DMS153 (cell line): ENCODE measurements around the gene CDH8.
"Not testable (repeated sequence)": the region's sequence is repeated elsewhere in the genome, so short reads cannot be mapped to it uniquely, and the experiment has no call there.

Experiments used
- DNase-seq: peaks from one replicate; lab custom pipeline; 2025; lab: John Stamatoyannopoulos, UW

Gene CDH8

DNA sequence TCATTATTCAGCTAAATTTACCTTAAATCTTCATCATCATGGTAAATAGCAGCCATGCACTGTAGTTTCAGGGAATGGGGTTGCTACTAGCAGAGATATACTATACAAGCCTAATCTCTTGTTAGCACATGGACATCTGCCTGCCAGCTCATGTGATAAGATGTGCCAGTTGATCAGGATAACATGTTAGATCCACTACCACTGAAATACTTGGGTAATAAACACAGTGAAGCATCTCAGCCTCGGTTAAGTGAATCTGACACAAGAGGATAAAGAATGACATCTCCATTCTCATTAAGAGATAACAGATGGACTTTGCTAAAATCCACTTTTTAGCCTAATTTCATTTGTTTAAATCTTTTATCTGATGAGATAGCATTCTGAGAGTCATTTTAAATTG lies 256.1 kb downstream of the CDH8 start:
- DNase-seq, result no peak

GRCh38 chr16:61770301-61770700 lies 265.9 kb downstream of the CDH8 start:
- DNase-seq, result no peak

DNA sequence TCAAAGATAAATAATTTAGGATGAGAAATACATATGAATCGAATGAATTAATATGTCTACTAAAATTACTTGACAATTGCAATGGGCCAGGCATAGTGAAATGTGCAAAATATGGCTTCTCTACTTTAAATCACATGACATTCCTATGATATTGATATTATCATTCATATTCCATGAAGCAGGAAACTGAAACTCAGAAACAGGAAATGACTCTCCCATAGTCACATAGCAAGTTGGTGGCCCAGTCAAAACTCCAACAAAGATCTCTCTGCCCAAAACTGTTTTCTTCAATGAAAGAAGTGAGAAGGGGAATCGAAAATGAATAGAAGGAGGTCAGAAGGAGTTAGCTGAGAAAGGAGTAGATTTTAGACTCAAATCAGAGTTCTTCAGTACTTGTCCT lies 272.2 kb downstream of the CDH8 start:
- no peak for DNase-seq

DNA sequence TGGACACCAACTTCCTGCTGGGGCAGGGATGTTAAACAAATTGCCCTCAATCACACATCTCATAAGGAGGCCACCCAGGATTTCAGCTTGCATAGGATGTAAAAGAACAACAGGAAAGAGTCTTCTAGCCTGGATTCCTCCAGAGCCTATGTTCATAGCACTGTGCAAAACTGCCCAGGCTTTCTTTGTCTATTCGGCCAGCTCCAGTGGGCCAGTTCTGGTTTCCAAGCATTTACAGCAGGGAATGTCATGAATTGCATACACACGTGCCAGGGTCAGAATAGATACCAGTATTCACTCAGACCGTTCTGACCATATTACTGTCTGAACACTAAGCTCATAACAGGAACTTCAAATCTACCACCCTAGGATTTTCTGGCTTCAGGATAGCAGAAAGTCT lies 273.2 kb downstream of the CDH8 start:
- no peak for DNase-seq

- DNase-seq, result no peak
These were observed 305.2 kb downstream of the CDH8 start for GRCh38 chr16:61730997-61731396.

GRCh38 chr16:61726701-61727100 lies 309.5 kb downstream of the CDH8 start:
- no peak for DNase-seq

DNA sequence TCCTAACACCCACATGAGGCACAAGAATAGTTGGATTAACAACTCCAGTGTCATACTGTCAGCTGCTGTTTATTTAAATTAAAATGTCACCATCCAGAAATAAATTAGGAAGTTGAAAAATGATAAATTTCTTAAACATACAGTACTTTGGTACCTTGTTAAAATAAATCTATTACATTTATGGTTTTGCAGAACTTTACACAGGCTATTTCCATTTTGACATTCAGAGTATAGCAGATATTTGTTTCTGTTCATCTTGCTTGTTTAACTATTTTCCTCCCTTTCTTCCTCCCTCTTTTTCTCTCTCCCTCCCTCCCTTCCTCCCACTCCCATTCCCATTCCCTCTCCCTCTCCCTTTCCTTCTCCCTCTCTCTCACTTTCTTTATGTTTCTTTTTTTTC lies 310.1 kb downstream of the CDH8 start:
- DNase-seq, result no peak

DNA sequence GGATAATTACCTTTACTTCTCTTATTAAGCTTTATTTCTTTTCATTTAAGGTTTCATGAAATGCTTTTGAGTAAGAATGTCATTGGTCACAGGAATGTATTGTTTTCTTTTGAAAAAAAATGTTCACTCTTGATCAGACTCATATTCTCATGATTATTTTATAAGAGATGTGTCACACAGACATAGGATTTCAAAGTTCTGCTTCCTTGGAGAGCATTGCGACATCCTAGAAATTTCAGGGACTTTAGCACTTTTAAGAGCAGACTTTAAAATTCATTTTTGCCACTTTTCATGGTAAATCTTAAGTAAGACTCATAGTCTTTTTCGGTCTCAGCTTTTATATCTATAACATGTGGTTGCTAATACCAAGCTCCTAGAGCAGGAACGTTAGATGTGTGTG lies 314.7 kb downstream of the CDH8 start:
- DNase-seq, result no peak

- DNase-seq, result no peak
These were observed 320.8 kb downstream of the CDH8 start for GRCh38 chr16:61715393-61715792.

GRCh38 chr16:61713787-61714186 lies 322.5 kb downstream of the CDH8 start:
- no peak for DNase-seq

DNA sequence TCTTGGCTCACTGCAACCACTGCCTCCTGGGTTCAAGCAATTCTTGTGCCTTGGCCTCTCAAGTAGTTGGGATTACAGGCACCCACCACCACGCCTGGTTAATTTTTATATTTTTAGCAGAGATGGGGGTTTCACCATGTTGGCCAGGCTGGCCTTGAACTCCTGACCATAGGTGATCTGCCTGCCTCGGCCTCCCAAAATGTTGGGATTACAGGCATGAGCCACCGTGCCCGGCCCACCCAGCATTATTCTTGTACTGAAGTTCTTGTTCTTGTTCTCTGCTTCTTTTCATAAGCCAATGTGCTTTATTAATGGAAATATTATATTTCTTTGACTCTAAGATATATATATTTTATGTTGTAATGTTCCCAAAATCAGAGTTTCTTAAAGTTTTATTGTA lies 336.6 kb downstream of the CDH8 start:
- DNase-seq, result not testable (repeated sequence)

- DNase-seq, result no peak
These were observed 351.7 kb downstream of the CDH8 start for GRCh38 chr16:61684541-61684940.

- DNase-seq, result no peak
These were observed 354.6 kb downstream of the CDH8 start for GRCh38 chr16:61681673-61682072.

- DNase-seq, result no peak
These were observed 355.1 kb downstream of the CDH8 start for GRCh38 chr16:61681124-61681523.

GRCh38 chr16:61678182-61678581 lies 358.1 kb downstream of the CDH8 start:
- no peak for DNase-seq

GRCh38 chr16:61677776-61678175 lies 358.5 kb downstream of the CDH8 start:
- DNase-seq, result no peak

DNA sequence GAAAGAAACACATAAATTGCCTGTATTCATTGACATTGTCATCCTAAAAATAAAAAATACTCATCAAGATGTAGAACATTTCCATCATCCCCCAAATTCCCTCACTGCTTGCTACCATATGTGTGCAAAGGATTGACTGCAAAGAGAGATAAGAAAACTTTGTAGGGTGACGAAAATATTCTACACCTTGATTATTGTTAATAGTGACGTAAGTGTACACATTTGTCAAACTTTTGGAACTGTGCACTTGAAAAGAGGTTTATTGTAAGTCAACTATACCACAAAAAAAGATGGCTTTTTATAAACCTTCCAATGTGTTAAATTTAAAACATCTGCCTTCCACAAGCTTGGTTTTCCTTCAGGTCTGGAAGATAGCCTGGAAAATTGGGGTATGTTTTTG lies 359.5 kb downstream of the CDH8 start:
- DNase-seq, result no peak

- DNase-seq, result no peak
These were observed 365.1 kb downstream of the CDH8 start for GRCh38 chr16:61671161-61671560.

DNA sequence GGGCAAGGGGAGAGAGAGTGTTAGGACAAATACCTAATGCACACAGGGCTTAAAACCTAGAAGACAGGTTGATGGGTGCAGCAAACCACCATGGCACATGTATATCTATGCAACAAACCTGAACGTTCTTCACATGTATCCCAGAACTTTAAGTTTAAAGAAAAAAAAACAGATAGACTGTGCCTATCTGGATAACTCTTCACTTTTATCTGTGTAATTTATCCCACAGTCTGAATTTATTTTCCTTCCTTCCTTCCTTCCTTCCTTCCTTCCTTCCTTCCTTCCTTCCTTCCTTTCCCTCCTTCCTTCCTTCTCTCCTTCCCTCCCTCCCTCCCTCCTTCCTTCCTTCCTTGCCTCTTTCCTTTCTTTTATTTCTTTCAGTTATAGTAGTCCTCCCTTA lies 370.7 kb downstream of the CDH8 start:
- no peak for DNase-seq

GRCh38 chr16:61659936-61660335 lies 376.3 kb downstream of the CDH8 start:
- no peak for DNase-seq

- no peak for DNase-seq
These were observed 381.3 kb downstream of the CDH8 start for GRCh38 chr16:61654962-61655361.

GRCh38 chr16:61653544-61653943 lies 382.7 kb downstream of the CDH8 start:
- DNase-seq, result no peak

GRCh38 chr16:61645561-61645960 lies 390.7 kb downstream of the CDH8 start:
- DNase-seq, result no peak

- no peak for DNase-seq
These were observed 391.5 kb downstream of the CDH8 start for GRCh38 chr16:61644736-61645135.

- DNase-seq, result no peak
These were observed 418.9 kb downstream of the CDH8 start for GRCh38 chr16:61617219-61617783.
